ENCODE results near the gene PIGR. TPM values are rescaled to one million over a fixed set of nuclear protein-coding genes. Genes with fewer than 3 reads are reported as not detected.

PIGR gene
- total and polyA plus RNA-seq, 2 of the 4 experiments (the other 2 are of a cell fraction) = not detected

DNA sequence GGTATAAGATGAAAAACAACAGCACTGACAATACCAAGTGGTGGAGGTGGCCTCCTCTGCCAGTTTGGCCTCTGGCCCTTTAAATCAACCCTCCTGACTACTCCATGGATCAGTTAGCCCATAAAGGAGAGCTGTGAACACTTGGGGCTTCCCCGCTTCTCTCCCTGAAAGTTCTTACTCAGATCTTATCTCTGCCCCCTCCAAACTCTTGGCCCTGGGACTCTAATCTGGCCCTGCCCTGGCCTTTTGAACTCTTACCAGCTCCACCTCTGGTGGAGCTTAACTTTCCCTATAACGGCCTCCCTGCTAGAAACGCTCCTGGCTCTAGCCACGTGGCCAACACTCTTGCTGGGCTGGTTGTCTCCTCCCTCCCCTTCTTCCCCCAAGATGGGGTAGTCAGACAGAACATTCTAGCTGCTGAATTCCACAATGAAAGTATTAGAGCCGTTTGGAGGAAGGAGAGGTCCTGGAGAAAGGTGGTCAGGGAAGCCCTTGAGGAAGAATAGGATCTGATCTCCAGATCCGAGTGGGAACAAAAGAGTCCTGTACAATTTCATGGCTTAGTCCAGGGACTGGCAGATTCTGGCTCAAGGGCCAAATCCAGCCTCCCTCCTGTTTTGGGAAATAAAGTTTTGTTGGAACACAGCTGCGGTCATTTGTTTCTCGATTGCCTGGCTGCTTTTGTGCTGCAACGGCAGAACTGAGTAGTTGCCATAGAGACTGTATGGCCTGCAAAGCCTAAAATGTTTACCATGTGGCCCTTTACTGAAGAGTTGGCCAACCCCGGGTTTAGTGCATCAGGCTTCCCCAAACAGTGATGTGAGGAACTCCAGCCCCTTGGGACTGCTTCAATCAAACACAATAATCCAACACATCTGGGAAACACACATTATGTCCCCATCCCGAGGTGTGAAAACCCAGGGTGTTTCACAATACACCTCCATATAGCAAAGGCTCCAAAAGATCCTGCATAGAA lies 9.5 kb upstream of the PIGR start:
- no peaks in the 10 kb centered on the region for H3K36me3 ChIP-seq (ENCODE audit: control insufficient read depth, insufficient read depth, low read length)
- no peak overlapping the region for H4K91ac ChIP-seq (ENCODE audit: insufficient read depth, low read depth, low read length)
- no peak for ATAC-seq (ENCODE audit: low read depth)
- peaks cover 59% of the 10 kb centered on the region for H3K27me3 ChIP-seq (ENCODE audit: control insufficient read depth, insufficient read depth, low read length)
- H2AFZ ChIP-seq (replicated peaks; ENCODE audit: low read length, poor library complexity) = no peak overlapping the region
- no peak overlapping the region for H2BK120ac ChIP-seq (ENCODE audit: low read depth, low read length)
- no TSS peak for BruUV-seq (replicated peaks)
- no peak overlapping the region for H3K4me2 ChIP-seq (ENCODE audit: low read depth, low read length)
- H2BK20ac ChIP-seq (ENCODE audit: low read depth, low read length) = no peak overlapping the region
- no peak overlapping the region for H3K4ac ChIP-seq (ENCODE audit: low read depth, low read length)
- no peaks in the 10 kb centered on the region for H3K4me1 ChIP-seq (ENCODE audit: control insufficient read depth, insufficient read depth, low read length)
- no peak overlapping the region for H3K23ac ChIP-seq (ENCODE audit: low read depth, low read length)
- CTCF ChIA-PET = interaction anchor here (1.7 kb wide), 1 partner anchor 26 kb away, joined by 3 read pairs; no protein-coding TSS in a partner anchor
- no peak overlapping the region for H2AK9ac ChIP-seq (replicated peaks; ENCODE audit: low read depth, low read length, poor library complexity)
- WGBS, 2 experiments (ENCODE audit: extremely low coverage in 2 of 2, insufficient read length in 1 of 2) = 24% methylated on average over 5 of the region's 11 CpGs; no CpG with 5 or more reads in 1 of the 2 experiments
- H3K79me1 ChIP-seq (ENCODE audit: low read depth in 1 of 2, low read length in 2 of 2) = no peaks in the 10 kb centered on the region
- no peak overlapping the region for H2BK5ac ChIP-seq (ENCODE audit: low read depth, low read length, poor library complexity, severe bottlenecking)
- no peak overlapping the region for H2BK15ac ChIP-seq (ENCODE audit: low read depth, low read length)
- no peak overlapping the region for H3K4me3 ChIP-seq (ENCODE audit: insufficient read depth, low read depth, low read length)
- intact Hi-C loops (cut with micrococcal nuclease) = no loop called here
- no peaks in the 10 kb centered on the region for H4K20me1 ChIP-seq (ENCODE audit: insufficient read depth, low read length)
- no peak for DNase-seq
- in situ Hi-C loops (cut with MboI; ENCODE audit: low sequenced_read_pairs) = no loop called here
- POLR2A ChIA-PET (ENCODE audit: unreplicated experiment) = no interaction called here
- no peak overlapping the region for H4K8ac ChIP-seq (ENCODE audit: low read depth in 2 of 2, low read length in 2 of 2)
- H2AK5ac ChIP-seq (ENCODE audit: low read depth, low read length) = no peak overlapping the region
- H3K27ac ChIP-seq (ENCODE audit: insufficient read depth, low read length) = no peak overlapping the region
- H3K18ac ChIP-seq (ENCODE audit: low read depth, low read length) = no peak overlapping the region
- H3K9me3 ChIP-seq (ENCODE audit: control insufficient read depth, insufficient read depth, low read length) = no peaks in the 10 kb centered on the region
- no peak overlapping the region for H3K9ac ChIP-seq (ENCODE audit: low read depth, low read length)
- no peaks in the 10 kb centered on the region for H3K9me1 ChIP-seq (ENCODE audit: insufficient read depth, low read length)
- dilution Hi-C loops (cut with HindIII; ENCODE audit: low sequenced_read_pairs, unreplicated experiment) = no loop called here
- H3K14ac ChIP-seq (replicated peaks; ENCODE audit: low read depth, low read length) = no peak overlapping the region
- TF ChIP-seq POLR2A (IDR thresholded peaks at IDR 0.05; ENCODE audit: low read depth, low read length) = no peak
- no peak for TF ChIP-seq RFX5 (IDR thresholded peaks at IDR 0.05; ENCODE audit: low read depth, low read length)
- no peak for TF ChIP-seq RAD21 (IDR thresholded peaks at IDR 0.05; ENCODE audit: low read length)
- no peak for TF ChIP-seq NFE2L2 (IDR thresholded peaks at IDR 0.05; ENCODE audit: low read depth, low read length)
- no peak overlapping the region for H3K56ac ChIP-seq (ENCODE audit: extremely low read depth, insufficient read depth, low read length)
- H4K5ac ChIP-seq (ENCODE audit: low read depth, low read length) = no peak overlapping the region

Data from IMR-90 (cell line).